GM21423 (cell line): Measurements from ENCODE around the gene C19orf81.

Source experiments
- ATAC-seq: cut with Tn5 transposase; IDR thresholded peaks from one replicate; pipeline ENCODE4 v1.9.1; 2021; ENCODE audit warnings: mild to moderate bottlenecking, moderate library complexity; ENCODE audit not compliant: unreplicated experiment

The C19orf81 gene

DNA sequence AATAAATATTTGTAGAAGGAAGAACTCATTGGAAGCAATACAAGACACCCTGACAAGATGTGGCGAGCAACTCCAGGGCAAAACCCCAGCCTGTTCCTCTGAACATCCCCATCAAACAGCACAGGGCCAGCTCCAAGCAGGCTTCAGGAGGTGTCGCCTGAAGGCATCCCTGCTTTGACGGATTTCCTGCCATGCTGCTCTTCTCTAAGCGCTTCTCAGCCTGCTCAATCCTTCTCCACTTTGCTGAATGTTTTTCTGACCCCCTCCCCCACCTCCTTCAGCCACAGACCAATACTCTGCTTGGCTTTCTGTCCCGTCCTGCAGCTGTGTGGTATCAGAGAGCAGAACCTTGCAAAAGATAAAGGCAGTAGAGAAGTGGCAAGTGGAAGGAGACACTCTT lies 28.4 kb downstream of the C19orf81 start:
- no peak for ATAC-seq

DNA sequence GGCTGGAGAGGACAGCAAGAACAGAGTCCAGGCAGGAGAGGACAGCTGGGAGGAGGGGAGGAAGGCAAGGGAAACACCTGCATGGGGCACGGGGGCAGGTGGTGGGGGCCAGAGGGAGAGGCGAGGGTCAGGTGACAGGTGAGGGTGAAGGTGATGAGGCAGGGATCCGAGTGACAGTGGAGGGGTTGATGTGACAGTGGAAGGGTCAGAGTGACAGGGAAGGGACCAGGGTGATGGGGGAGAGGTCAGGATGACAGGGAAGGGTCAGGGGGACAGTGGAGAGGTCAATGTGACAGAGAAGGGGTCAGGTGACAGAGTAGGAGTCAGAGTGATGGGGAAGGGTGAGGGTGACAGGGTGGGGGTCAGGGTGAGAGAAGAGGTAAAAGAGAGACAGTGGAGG lies 29.1 kb downstream of the C19orf81 start:
- no peak for ATAC-seq

DNA sequence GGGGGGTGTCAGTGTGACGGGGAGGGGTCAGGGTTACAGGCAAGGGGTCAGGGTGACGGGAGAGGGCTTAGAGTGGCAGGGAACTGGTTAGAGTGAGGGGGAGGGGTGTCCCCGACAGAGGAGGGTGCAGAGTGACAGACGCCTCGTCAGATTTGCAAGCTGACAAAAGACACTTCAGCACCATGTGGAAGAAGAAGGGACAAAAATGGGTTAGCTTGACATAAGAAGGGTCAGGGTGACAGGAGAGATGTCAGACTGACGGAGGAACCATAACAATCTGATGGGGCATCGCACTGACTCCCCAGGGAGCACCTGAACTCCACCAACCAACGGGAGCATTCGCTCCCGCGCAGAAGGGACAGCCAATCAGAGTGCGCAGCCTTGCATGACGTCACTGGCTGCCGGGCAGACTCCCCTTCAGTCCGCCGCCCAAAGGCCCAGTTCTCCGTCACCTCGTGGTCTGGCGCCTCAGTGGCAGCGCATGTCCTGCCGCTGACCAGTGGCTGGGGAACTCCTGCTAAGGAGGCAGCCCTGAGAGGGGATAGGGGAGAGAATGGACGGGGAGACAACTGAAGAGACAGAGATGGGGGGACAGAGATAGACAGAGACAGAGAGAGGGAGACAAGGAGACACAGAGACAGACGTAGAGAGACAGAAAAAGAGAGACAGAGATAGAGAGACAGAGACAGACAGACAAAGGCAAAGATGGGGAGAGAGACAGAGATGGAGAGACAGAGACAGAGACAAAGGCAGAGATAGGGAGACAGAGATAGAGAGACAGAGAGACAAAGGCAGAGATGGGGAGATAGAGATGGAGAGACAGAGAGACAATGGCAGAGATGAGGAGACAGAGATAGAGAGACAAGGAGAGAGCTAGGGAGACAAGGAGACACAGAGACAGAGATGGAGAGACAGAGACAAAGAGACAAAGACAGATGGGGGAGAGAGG lies 30.2 kb downstream of the C19orf81 start:
- peak; percentile 68 for ATAC-seq

- no peak for ATAC-seq
Observed at GRCh38 chr19:50686310-50687032, 37.2 kb downstream of the C19orf81 start.

- ATAC-seq: no peak
Observed at GRCh38 chr19:50688766-50689165, 39.5 kb downstream of the C19orf81 start.

DNA sequence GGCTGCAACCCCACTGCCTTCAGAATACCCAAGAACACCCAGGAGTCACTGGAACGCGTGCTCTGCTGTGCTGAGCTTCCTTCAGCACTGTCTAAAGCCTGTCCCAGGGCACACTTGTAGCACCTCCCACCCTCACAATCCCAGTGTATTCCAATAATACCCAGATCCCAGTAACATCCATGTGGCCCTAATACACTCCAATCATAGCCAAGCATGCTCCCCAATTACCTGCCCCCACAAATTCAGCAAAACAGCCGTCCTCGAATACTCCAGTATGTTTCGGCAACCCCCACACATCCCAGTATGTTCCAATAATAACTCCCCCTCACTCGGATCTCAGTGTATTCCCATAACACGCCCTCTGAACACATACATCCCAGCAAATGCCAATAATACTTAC lies 41.2 kb downstream of the C19orf81 start:
- no peak for ATAC-seq

DNA sequence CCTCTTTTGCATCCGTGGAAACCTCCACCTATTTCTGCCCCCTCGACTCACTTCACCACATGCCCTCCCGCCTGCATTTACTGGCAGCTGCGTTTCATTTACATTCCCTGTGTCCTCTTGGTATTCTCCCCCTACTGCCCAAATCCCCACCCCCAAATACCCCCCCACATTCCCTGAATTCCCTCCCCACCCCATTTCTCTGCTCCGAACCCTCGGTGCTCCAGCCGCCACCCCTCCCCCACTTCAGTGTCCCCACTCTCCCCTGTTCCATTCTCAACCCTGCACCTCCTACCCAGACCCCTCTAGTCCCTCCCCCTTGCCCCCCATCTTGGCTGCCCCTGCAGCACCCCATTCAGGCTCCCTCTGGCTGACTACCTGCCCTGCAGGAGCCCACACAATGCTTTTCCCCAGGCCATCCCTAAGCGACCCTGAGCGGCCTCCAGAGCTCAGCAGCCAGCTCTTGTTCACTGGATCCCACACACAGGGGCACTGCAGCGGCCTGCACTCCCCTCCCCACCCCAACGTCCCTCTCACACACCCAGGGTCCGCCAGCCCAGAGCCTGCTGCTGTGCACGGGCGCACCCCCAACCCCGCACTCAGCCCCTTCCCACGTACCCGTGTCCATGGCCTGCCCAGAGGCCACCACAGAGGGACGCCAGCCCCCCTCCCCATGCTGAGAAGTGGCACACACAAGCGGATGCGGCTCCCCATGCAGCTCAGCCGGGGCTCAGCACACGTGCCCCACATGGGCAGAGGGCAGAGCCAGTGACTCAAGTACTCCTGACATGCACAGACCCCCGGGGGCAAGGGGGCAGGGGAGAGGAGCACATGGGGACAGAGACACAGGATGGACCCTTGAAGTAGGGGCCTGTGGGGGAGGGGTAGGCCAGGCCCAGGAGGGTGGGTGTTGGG lies 44.1 kb downstream of the C19orf81 start:
- ATAC-seq: no peak

GRCh38 chr19:50694815-50695145 lies 45.5 kb downstream of the C19orf81 start:
- ATAC-seq: no peak

- no peak for ATAC-seq
Observed at GRCh38 chr19:50695251-50696093, 46.2 kb downstream of the C19orf81 start.

DNA sequence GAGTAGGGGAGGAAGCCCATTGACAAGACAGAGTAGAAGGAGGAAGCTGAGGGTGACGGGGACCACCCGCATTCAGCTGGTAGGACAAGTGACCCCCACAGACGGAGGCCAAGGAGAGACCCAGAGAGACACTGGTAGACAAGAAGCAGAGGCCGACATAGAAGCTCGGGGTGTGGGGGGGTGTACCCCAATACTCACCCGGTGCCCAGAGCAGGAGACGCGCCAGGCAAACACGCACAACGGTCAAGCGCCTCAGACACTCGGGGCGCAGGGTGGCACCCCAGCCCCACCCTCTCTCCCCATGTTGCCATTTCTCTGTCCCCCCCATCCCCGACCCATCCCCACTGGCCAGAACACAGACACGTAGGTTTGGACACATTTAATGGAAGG lies 46.8 kb downstream of the C19orf81 start:
- ATAC-seq: no peak

DNA sequence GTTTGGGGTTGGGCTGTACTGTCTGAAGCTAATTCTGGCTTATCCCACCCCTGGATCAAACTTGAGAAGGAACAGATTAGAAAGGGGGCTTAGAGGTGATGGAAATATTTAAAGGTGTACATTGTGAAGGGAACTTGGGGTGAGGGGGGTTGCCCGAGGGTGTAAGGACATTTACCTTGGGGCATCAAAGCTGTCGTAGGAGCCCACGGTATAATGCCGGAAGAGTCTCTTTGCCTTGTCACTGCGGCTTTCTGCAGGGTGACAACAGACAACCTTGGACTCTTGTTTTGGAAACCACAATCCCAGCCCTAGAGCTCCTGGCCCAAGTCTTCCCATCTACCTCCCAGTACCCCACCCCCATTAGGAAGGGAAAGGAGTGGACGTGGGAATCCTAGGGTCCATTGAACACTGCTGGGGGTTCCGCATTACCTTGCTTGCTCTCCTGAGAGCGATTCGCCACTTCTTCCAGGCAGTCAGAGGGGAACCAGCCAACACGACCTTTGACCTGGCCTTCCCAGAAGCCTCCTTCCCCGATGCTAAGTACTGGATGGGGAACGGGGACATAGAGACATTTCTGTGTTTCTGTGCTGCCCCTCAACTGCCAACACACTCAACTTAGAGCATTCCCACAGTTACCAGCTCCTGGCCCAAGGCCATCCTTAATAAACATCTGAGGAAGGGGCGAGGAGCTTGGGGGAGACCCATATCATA lies 48.3 kb downstream of the C19orf81 start:
- no peak for ATAC-seq

- ATAC-seq: no peak
Observed at GRCh38 chr19:50701367-50701985, 52.2 kb downstream of the C19orf81 start.

GRCh38 chr19:50702158-50702870 lies 53.1 kb downstream of the C19orf81 start:
- ATAC-seq: no peak

GRCh38 chr19:50702871-50703829 lies 53.9 kb downstream of the C19orf81 start:
- ATAC-seq: no peak

- no peak for ATAC-seq
Observed at GRCh38 chr19:50703915-50704796, 54.9 kb downstream of the C19orf81 start.

- no peak for ATAC-seq
Observed at GRCh38 chr19:50705422-50706019, 56.3 kb downstream of the C19orf81 start.
